Activated effector memory CD4-positive, alpha-beta T cell treated with anti-CD3 and anti-CD28 coated beads, Interleukin-2, amount 50 U/mL, for 16 hours (primary cell): ENCODE results near the gene SLC48A1.
"Not testable (repeated sequence)": the region's sequence is repeated elsewhere in the genome, so short reads cannot be mapped to it uniquely, and the experiment has no call there.

Source experiments
- DNase-seq: peaks from one replicate; pipeline ENCODE4 v3.0.0-alpha.2; 2020

Gene SLC48A1

DNA sequence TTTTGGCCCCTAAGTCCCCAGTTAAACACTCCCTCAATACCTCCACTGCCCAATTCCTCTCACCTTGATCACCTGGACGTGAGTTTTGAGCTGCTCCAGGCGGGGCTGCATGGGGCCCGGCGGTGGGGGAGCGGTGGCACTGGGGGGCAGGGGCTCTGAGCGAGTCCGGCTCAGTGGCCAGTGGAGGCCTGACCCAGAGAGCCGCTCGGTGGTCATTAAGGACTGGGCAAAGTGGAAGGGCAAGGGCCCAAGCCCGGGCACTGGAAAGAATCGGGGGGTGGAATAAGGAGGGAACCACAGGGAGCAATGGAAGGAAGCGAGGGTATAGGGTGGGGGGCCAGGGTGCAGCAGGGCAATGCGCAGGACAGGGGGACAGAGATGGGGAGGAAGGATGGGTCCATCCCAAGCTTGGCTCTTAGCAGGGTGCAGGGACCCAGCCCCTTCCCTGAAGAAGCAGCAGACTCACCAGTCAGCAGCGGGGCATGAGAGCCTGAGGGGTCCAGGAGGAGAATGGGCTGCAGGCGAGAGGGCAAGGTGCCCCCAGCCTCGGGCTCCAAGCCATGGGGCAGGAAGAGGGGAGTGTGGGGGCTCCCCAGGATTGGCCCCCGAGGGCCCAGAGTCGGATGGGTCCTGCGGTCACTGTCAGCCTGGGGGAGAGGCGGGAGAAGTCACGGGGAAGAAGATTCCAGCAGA is 22.2 kb downstream of the SLC48A1 start:
- DNase-seq: no peak

DNA sequence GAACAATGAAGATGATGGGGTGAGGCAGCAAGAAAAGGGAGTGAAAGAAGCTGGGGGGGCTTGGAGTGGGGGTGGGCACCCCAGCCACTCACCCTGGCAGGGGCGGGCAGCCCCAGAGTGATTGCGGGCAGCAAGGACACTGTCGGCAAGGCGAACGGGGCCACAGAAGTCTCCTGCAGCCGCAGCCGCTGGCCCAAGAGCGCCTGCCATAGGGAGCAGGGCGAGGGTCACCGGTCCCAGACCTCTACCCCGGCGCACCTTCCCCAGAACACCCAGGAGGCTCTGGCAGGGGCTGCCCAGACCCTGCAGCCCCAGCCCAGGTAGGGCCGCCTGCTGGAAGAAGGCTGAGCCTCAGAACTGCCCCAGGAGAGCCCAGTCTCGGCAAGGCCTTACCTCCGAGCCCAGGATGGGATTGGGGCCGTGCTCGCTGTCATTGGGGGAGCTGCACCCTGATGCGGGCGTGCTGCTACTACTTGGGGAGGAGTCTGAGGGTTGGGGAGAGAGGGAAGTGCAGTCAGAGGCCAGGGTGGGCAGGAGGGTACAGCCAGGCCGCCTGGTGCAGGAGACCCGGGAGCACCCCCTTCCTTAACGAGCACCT is 22.9 kb downstream of the SLC48A1 start:
- DNase-seq: no peak

DNA sequence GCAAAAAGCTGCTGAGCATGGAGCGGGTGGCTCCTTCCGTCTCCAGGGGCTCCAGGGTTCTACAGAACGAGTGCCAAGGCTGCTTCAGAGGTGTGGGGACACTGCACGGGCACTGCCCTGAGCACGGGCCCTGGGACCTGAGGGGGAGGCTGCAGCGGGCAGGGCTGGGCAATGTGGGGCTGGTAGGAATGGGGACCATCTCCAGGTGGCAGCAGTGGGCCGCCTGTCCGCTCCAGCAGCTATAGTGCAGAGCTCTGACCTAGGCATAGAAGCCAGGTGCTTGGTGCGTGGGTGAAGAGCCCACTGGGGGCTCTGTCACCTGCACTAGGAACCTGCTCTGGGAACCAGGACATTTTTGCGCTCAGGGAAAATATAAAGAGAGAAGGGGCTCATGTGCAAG is 24.4 kb downstream of the SLC48A1 start:
- DNase-seq: peak; percentile 71

DNA sequence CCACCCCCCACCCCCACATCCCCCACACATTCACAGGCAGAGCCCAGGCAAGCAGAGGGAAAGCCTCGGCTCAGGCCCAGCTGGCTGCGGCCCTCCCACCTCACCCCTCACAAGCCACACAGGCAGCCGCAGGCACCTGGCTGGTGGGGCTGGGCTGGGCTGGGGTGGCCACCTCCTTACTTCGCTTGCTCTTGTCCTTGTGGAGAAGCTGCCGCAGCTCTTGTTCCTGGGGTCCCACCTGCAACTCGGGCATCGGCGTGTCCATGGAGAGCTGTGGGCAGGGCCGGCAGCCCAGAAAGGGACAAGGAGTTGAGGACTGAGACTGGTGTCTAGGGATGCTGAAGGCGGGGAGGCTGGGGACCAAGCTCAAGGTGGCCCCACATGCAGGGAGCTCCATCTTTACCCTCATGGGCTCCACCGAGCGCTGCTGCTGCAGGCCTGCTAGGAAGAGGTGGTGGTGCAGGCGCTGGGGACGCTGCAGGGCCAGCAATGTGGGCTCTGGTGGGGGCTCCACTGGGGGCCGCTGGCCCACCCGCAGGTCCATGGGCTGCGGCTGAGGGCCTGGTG is 25.4 kb downstream of the SLC48A1 start:
- DNase-seq: no peak

DNA sequence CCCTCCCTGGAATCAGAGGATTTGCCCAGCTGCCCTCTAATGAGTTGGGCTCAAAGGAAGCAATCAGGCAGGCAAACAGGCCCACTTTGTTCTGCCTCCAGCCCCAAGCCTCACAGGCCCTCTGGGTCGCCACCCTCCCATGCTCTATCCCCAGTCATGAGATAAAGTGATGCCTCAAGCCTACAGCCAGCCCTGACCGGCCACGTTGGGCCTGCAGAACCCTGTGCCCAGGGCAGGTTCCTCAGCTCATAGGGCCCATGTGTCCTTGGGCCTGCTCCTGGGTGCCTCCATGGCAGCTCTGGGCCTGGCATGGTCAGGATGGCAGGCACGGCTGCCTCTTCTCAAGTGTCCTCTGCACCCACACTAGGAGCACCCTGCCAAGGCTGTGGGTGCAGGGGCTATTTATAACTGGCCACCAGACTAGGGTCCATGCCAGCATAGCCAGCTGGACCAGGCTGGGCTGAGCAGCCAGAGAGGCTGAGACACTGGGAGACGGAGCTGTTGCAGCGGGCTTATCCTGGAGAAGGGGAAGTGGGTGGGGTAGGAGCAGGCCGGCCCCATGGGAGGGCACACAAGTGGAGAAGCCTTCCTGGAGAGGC is 26.4 kb downstream of the SLC48A1 start:
- no peak for DNase-seq

DNA sequence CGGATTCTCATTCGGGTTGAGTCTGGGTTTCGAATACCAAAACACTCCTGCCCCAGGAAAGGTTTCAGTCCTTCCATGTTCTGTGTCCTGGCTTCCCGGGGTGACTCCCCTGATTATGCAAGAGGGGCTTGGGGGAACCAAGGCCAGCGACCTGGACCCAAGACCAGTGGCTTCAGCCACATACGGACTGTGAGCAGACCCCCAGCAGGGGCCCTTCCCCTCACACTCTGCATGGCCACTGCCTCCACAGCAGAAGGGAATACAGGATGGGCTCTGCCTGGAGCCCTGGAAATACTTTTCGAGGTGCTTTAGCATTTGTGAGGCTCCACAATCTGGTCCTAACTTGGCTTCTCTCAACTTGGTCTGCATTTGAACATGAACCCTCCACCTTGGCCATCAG is 27.5 kb downstream of the SLC48A1 start:
- no peak for DNase-seq

DNA sequence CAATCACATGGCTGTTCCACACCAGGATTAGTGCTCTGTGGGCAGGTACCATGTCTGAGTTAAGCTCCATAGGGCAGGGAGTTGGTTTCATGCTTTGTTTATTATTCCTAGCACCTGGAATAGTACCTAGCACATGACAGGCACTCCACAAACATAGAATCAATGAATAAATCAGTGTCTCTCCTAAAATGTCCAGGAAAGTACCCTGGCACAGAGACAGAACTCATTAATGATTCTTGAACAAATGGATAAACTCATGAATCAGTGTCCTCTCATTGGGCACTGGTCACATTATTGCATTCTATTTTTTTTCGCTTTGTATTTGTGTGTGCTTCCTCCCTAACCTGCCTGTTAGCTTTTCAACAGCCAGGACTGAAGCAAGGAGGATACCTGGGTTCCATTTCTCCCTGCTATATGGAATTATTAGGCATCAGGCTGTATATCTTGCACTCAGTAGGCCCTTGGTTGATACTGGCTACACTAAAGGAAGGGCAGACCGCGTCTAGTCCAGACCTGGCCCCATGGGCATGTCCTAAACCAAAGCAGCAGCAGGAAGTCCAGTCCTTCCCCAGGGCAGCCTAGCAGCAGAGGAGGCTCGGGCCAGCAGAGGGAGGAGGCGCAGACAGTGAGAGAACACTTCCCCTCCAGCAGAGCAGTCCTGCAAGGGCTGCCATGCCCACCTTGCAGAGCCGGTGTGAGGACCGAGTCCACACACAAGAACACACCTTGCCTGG is 28.3 kb downstream of the SLC48A1 start:
- no peak for DNase-seq

DNA sequence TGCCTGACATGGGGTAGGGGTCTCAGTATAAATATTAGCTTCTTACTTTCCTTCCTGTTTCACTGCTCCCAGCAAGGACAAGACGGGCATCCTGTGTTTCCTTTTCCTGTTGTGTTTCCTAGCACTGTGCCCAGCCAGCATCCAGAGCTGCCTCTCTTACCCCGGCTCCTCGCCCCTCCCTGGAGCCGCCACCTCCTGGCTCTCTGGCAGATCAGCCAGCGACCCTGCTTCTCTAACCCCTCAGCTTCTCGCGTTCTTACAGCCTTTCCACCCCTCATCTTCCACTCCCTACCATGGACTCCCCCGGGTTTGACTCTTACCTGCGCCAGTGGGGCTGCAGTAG is 28.8 kb downstream of the SLC48A1 start:
- no peak for DNase-seq

DNA sequence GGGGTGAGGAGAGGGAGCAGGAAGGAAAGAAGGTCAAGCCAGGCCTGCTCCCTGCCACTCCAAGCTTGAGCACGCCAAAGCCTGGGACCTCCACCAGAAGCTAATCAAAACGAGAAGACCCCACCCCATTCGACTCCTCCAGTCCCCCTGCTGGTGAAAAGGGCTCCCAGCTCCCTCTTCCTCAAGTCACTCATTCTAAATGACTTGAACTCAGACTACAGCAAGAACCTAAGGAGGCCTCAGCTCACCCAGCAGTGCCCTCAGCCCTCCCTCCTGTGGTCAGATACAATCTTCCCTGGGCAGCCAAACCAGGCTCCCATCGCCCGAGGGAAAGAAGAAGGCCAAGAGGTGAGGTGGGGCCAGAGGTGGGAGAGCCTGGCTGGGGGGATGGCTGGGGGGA is 29.3 kb downstream of the SLC48A1 start:
- DNase-seq: no peak

DNA sequence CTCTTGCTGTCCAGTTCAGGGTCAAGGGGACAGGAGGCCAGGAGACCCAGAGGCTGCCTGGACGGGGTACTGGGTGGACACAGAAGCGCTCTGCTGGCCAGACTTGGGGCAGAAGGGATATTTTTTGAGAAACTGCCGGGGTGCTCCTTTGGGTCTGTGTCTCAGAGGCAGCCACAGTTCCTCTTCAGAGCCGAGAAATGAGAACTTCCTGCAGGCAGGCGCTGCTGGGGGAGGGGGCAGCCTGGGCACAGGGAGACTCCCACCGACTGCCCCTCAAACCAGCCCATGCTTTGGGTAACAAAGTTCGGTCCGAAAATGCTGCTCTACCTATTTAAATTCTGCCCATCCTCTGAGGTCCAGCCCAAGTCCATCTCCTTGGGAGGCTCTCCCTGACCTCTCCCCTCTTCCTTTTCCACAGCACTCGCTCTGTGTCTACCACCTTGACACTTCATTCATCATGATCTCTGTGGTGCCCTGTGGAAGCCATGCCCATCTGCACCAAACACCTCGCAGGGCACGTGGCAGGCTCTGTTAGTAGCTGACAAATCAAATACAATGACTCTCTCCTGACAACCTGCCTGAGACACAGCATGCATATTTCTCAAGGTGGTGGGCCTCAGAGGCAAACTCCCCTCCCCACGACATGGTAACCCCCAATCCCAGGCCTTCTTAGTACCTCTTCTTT is 30.3 kb downstream of the SLC48A1 start:
- DNase-seq: no peak

DNA sequence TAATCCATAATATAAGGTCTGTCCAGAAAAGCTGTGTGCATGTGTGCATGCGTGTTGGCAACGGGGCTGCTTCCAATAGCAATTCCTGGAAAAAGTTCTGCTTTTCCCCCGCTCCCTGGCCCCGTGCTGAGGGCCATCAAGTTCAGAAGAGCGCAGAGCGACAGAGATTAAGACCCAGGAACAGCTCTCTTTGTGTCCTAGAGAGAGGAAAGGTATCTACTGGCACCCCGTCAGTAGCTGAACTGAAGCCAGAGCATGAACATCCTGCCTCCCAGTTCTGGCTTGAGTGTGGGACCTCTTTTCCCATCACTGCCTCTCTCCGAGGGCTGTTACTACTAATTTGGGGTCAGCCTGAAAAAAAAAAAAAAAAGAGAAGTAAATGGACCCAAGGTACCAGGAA is 31.1 kb downstream of the SLC48A1 start:
- DNase-seq: no peak

DNA sequence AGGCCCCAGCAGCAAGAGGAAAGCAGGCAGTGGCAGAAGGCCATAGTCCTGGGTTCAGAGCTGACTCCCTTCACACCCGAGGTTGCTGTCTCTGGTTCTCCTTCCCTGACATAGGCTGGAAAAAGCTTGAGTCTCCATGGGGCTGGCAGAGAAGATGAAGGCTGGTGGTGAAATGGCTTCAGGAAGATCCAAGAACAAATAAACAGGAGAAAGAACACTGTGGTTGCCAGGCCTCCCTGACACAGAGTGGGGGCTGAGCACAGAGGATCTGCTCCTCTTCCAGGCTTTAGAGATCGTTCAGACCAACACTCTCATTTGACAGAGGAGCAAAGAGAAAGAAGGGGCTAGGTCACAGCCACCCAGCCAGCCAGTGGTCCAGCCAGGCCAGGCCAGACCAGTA is 32.4 kb downstream of the SLC48A1 start:
- DNase-seq: no peak

DNA sequence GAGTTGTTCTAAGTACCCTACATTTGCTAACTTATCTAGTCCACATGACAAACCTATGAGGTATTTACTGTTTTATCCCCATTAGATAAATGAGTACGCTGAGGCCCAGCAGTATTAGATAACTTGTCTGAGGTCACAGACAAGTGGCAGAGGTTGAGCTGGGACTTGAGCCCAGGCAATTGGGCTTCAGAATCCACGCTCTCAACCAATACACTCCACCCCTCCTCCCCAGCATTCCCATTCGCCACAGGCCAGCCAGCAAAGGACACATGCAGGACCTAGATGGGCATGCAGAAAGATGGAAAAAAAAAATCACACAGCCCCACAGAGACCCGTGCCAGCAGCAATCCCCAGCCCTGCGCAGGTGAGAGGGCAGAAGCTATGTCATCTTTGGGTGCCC is 34.3 kb downstream of the SLC48A1 start:
- no peak for DNase-seq

DNA sequence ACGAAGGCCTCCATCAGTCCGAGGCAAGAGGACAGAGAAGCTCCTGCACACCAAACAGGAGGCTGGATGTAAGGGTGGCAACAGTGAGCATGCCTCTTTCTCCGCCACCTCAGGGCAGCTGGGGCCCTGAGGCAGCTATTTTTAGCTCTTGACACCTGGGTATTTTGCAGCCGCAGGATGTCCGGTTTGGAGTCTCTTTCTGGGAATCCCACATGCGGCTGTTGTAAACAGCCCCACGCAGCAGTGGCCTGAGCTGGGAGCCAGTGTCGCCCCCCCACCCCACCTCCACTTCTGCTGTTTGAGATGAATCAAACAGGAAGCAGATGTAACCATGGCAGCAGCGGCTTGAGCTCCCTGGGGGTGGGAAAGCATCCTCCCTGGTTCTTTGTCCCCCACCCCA is 35.0 kb downstream of the SLC48A1 start:
- peak; percentile 91 for DNase-seq

DNA sequence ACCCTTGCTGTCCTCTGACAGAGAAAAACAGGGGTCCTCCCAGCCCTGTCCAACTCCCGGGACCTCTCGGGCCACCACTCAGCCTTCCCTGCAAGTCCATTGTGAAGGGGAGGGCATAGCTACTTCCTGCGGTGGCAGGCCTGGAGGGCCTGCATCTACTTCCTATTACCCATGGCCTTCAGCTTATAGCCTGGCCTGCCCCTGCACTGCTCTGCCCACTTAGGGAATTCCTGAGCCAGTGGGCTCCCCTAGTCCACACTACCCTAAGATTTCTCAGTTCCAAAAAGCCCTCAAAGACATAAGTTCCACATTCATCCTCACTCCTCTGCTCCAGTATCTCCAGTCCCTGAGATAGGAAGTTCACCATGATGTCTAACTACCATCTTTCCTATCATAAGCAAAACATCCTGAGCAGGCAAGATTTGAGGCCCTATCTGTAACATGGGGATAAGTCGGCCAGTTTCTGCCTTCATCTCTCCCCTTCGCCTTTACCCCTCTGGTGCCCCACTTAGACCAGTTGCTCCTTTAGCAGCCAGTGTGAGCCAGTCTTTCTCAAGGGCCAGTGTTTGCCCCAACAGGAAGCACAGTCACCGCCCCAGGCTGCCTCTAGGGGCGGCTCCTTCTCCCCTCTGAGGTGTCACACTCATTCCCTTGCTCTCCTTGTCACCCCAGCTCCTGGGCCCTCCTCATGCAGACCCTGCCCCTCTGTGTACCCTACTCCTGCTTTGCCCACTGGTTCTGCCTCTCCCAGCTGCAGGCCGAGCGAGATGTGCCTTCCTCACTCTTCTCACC is 35.7 kb downstream of the SLC48A1 start:
- peak; percentile 83 for DNase-seq

DNA sequence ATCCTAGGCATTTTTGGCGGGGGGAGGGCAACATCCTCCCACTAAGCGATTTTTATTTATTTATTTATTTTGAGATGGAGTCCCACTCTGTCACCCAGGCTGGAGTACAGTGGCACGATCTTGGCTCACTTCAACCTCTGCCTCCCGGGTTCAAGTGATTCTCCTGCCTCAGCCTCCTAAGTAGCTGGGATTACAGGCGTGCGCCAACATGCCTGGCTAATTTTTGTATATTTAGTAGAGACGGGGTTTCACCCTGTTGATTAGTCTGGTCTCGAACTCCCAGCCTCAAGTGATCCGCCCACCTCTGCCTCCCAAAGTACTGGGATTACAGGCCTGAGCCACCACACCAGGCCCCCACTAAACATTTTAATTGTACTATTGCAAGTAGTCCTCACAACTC is 36.5 kb downstream of the SLC48A1 start:
- not testable (repeated sequence) for DNase-seq

DNA sequence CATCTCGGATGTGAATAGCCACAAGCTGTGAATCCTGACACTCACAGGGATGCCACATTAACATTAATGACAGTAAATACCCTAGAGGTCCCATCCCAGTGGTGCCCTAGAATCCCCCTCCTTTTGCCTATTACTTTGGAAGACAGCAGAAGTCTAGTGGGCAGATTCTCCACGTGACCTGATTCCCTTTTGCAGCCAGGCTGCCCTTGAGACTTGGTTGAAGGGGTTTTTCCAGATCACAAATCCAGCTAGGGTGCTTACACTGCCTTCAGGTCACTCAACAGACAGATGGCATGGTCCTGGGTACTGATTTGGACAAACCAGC is 38.0 kb downstream of the SLC48A1 start:
- no peak for DNase-seq

DNA sequence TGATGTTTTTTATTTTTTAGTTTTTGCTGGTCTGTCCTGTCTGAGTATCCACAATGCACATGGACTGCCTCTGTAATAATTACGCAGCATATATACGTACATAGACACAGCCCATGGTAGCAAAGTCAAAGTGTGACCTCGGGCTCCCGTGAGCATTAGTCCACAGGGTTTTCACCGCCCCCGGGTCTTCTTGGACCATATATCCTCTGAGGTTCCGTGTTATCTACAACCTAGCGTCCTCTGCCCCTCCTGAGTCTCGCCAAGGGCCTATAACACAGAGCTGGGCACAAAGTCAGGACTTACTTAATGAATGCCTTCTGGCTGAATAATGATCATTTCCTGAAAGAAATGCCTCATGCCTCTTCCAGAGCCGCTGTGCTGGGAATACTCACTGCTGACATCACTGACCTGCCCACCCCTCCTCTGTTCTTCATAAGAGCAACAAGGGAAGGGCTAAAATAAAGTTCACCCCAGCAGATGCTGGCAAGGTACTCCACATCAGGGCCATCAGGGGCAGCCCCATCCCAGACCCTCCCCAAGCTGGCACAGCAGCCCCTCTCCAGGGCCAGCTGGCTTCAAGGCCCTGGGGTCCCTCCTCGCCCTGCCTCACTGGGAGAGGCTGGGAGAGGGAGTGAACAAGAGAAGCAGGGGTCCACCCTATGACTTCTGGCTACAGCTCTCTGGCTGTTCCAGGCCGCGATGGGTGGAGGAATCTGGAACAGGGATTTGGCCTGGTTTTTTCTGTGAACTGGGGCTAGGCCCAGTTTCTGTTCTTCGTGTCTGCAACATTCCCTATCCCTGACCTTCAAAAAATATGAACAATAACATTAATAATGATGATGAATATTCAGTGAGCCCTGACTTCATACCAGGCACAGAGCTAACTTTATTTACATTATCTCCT is 38.8 kb downstream of the SLC48A1 start:
- no peak for DNase-seq

DNA sequence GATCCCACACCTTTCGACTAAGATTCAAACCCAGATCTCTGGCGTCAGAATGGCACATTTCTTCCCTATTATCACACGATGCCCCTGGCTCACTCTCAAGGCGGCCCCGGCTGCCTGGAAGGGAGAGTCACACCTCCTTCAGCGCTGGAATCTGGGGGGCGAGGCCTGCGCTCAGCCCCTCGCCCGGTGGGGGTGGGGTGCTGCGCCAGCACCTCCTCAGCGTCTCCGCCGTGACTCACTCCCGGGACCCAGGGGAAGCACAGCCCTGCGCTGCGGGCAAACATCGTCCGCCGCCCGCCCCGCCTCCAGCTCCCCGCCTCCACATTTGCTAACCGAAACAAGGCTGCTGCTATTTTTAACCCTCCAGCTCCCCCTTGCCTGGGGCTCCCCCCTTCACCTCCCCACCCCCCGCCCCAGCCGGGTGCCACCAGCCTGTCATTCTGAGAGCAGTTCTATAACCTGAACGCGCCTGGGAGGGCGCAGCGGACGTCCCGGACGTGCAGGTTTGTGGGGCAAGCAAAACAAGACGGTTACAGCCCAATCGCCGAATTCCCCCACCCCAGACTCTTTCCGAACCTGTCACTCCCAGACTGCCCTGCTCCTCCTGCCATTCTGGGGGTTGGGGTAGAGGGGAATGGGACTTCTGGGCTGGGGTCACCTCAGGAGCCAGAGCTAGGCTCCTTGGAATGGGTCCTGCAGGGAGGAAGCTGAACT is 39.9 kb downstream of the SLC48A1 start:
- peak; percentile 97 for DNase-seq

DNA sequence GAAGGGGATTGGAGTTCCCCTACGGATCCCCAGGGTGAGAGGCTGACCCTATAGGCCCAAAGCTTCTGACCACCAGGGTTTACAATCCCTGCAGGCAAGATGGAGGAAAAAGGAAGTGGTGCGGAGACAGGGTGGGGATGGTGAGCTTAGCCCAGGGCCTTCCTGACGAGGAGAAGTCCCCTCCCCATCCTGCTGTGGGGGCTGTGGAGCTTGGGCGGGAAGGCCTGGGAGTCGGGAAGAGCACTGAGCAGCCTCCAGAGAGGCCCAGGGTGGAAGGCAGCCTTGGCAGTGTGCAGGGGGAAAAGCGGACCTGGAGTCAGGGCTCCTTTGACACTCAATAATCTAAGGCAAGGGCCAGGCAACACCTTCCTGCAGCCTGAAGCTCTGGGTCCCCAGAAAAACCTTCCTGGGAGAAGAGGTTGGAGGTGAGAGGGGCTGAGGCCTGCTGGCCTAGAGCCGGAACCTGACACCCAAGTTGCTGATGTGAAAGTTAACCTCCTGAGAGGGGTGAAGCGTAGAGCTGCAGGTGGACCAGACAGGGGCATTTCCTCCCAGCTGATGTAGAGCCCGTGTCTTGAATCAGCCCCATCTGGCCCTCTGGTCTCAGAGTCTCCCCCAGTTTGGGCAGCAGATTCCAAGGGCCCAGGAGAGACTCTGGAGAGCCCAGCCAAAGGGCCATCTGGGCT is 40.6 kb downstream of the SLC48A1 start:
- DNase-seq: peak; percentile 71
